ENCODE results near the gene CAMK2G.

The CAMK2G gene

GRCh38 chr10:73873142-73873837 lies 1.1 kb downstream of the CAMK2G start:
- TF ChIP-seq CTCF (conservative IDR thresholded peaks at IDR 0.05; ENCODE audit: low read depth, low read length): no peak
- H3K4me3 ChIP-seq (ENCODE audit: low read length): peak overlapping the region; percentile 61
- DNase-seq (ENCODE audit: low read depth): no peak

- TF ChIP-seq CTCF (conservative IDR thresholded peaks at IDR 0.05; ENCODE audit: low read depth, low read length): no peak
- DNase-seq (ENCODE audit: low read depth): no peak
- H3K4me3 ChIP-seq (ENCODE audit: low read length): no peak overlapping the region
Measured at GRCh38 chr10:73872190-73872710, 2.1 kb downstream of the CAMK2G start.

- DNase-seq (ENCODE audit: low read depth): no peak
- no peak overlapping the region for H3K4me3 ChIP-seq (ENCODE audit: low read length)
Measured at GRCh38 chr10:73871295-73872189, 2.8 kb downstream of the CAMK2G start.

DNA sequence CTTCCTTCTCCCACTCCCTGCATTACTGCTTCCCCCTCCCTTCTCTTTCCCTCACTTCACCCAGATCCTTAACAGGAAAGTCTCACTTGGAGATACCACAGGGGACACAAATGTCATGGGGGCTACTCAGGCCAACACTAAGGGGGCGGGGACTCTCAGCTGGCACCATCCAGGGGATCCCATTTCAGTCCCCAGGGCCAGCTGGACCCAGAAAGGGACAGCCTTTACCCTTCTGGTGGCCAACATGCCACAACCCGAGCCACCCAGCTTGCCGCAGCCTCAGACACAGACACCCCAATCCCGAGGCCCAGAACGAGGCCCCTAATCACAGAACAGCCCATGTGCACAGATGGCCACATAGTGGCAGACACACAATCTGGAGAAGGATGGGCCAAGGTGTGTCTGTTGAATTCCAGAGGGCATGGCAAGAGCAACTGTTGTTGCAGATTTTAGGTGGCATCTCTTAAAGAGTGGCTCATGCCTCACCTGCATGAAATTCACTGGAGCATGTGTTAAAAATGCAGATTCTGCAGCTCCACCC lies 5.6 kb downstream of the CAMK2G start:
- H3K4me3 ChIP-seq (ENCODE audit: low read length): no peak overlapping the region
- DNase-seq (ENCODE audit: low read depth): no peak

More at GRCh38 chr10:73871295-73872189, 2.8 kb downstream of the CAMK2G start:
- no peak for TF ChIP-seq CTCF (conservative IDR thresholded peaks at IDR 0.05; ENCODE audit: low read depth, low read length)

DNA sequence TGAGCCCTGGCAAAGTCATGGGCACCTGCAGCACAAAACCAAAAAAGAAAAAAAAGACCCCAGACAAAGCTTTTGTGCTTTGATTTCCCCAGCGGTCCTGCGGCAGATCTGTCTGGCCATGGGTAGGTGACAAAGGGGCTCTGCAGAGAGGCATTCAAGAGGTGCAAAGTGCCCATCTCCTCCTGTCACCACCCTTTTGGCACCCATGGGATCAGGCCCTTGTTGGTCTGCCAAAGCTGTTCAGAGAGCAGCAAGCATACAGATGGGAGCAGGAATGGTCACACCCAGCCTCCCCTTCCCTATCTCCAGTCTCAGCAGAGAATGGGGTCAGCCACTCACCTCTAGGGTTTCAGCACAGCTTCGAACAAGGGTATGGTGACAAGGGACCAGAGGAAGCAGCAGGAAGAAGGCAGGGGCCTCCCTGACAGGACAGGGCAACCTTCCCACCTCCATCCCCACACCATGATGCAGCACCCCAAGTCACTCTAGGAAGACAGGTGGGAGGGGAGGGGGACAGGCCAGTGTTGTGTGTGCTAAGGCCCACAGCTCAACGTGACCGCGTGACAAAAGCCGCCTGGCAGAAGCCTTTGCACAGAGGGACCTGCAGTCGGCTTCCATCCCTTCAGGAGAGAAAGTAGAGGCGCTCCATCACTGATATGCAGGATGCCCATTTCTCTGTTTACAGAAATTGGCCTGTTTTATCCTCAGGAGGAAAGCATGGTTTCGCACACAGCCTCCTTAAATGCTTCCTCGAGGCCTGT lies 6.3 kb downstream of the CAMK2G start:
- DNase-seq (ENCODE audit: low read depth): no peak
- no peak for TF ChIP-seq CTCF (conservative IDR thresholded peaks at IDR 0.05; ENCODE audit: low read depth, low read length)
- H3K4me3 ChIP-seq (ENCODE audit: low read length): no peak overlapping the region

More for the DNA sequence above, 5.6 kb downstream of the CAMK2G start:
- TF ChIP-seq CTCF (conservative IDR thresholded peaks at IDR 0.05; ENCODE audit: low read depth, low read length): no peak

GRCh38 chr10:73867126-73867807 lies 7.1 kb downstream of the CAMK2G start:
- no peak overlapping the region for H3K4me3 ChIP-seq (ENCODE audit: low read length)
- no peak for DNase-seq (ENCODE audit: low read depth)
- TF ChIP-seq CTCF (conservative IDR thresholded peaks at IDR 0.05; ENCODE audit: low read depth, low read length): no peak
